HG03520 (cell line): Measurements from ENCODE around the gene SLC7A7.
"Not testable (repeated sequence)": the region's sequence is repeated elsewhere in the genome, so short reads cannot be mapped to it uniquely, and the experiment has no call there.

ENCODE experiments used
- ATAC-seq: cut with Tn5 transposase; IDR thresholded peaks from one replicate; pipeline ENCODE4 v1.9.1; 2021; ENCODE audit warnings: mild to moderate bottlenecking, moderate library complexity; ENCODE audit not compliant: unreplicated experiment

SLC7A7 gene

GRCh38 chr14:22844221-22845102, 29.2 kb upstream of the SLC7A7 start:
- ATAC-seq = no peak

GRCh38 chr14:22843123-22843925, 28.1 kb upstream of the SLC7A7 start:
- no peak for ATAC-seq

- no peak for ATAC-seq
Measured at GRCh38 chr14:22842211-22843122, 27.2 kb upstream of the SLC7A7 start.

GRCh38 chr14:22841769-22842168, 26.5 kb upstream of the SLC7A7 start:
- no peak for ATAC-seq

GRCh38 chr14:22841311-22841710, 26.1 kb upstream of the SLC7A7 start:
- ATAC-seq = no peak

GRCh38 chr14:22839159-22839779, 24.0 kb upstream of the SLC7A7 start:
- ATAC-seq = no peak

- no peak for ATAC-seq
Measured at GRCh38 chr14:22838631-22839041, 23.4 kb upstream of the SLC7A7 start.

- no peak for ATAC-seq
Measured at GRCh38 chr14:22837750-22838538, 22.7 kb upstream of the SLC7A7 start.

DNA sequence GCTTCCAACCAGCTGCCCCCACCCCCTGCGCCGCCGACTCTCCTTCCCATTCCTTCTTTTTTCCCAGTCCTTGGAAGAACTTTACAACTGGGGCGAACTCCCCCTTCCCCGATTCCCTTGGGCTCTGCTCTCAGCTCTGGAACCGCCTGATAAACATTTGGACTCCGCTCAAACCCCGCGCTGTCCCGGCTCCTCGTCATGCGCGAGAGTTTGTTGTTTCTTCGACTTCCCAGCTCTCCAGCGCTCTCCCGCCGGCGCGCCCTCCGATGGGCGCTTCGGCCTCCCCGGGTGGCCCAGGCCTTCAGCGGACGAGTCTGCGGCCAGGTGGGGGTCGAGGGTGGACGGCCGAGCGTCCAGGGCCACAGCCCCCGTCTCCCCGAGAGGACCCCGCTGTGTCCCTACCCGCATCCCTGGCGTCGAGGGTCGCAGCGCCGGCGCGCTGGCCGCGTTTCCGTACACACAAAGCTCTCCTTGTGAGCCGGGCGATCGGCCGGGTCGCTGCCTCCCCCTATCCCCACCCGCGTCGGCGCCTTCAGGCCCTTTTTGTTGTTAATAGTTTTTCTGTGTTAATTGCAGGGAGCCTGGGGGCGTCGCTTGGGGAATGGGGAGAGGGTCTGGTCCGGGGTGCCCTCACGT, 22.0 kb upstream of the SLC7A7 start:
- ATAC-seq = no peak

GRCh38 chr14:22836301-22837113, 21.3 kb upstream of the SLC7A7 start, which contains the start of gene MMP14:
MMP14 (plus strand) TSS chr14:22836585; CDS start chr14:22836818, 233 bp downstream.
- ATAC-seq = no peak

DNA sequence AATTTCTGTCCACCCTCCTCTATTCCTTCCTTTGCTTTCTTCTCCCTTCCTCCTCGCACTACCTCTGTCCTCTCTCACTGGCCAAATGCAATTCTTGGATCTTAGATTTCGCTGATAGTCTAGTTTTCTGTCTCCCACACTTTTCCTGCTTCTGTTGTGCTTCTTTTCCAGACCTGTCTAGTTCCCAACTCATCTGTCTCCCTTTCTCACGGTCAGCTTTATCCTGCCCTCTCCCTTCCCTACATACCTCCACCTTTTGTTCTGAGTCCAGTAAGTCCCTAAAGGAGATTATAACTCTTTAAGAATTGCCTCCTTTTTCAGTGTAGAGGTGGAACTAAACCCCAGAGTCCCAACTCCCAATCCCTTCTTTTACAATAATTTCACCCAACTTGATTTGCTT, 20.3 kb upstream of the SLC7A7 start:
- ATAC-seq = no peak

DNA sequence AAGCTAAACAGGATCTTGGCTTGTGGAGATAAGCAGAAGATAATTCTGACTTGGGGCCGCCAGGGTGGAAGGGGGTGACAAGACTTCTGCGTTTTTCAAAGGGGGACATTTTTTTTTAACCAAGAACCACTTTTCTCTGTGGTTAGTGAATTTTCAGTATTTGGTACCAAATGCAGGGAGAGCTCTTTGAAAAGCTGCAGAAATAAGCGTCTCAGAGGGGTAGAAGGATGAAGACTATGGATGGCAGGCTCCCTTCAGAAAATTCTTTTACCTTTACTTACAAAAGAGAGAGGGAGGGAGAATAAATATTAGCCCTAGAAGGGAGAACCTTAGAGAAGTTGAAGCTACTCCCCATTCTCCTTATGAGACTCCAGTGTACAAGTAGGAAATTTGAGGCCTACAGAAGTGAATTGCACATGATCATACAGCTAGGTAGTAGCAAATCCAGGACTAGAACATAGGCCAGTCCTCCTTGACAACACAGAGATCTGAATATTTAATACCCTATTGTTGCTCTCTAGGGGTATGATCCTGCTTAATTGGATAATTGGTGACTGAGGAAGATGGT, 15.3 kb upstream of the SLC7A7 start:
- ATAC-seq = no peak

GRCh38 chr14:22829661-22830442, 14.6 kb upstream of the SLC7A7 start, which contains the start of gene MRPL52:
MRPL52 (plus strand) TSS chr14:22829887; CDS start chr14:22829913, 26 bp downstream.
- ATAC-seq = peak; percentile 72

GRCh38 chr14:22829076-22829660, 13.9 kb upstream of the SLC7A7 start:
- ATAC-seq = not testable (repeated sequence)

GRCh38 chr14:22824711-22825359, 9.6 kb upstream of the SLC7A7 start:
- ATAC-seq = no peak

- ATAC-seq = no peak
Measured at GRCh38 chr14:22822571-22823098, 7.4 kb upstream of the SLC7A7 start.
